Measurements from ENCODE around the gene CACNA1E.

CACNA1E gene

DNA sequence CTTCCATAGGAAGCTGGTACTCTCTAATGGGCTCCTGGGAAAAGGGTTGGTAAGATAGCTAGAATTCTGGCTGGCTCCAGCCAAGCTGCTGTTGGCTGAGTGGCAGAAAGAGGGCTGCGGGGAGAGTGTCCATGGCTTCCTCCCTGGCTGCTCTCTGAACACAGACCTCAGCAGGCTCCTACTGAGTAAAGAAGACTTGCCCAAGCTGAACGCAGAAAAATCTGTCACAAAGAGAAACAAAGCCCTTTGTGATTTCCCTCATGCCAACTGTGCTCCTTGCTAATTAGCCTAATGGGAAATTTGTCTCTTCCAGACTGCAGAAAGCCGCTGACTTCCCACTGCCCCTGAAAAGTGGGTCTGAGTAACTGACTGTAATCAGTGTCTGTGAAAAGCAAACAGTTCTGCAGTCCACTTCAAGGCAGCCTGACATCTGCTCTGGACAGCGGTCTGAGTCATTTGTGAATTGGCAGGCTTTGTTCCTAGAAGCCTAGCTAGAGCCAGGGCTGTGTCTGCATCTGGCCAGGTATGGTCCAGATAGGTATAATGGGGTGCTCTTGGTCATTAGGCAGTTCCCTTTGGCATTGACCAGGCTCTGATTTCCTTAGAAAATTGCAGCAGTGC, 295.4 kb downstream of the CACNA1E start:
- Histone ChIP-seq H3K4me1 (ENCODE audit: control insufficient read depth, low read depth, low read length) (peaks cover 8% of the 10 kb centered on the region), H3K4me3 (ENCODE audit: low read length) (no peak overlapping the region), H3K27ac (ENCODE audit: low read length) (no peak overlapping the region), H3K9ac (ENCODE audit: low read length) (no peak overlapping the region), H3K36me3 (ENCODE audit: control insufficient read depth, low read depth, low read length) (no peaks in the 10 kb centered on the region), H3K27me3 (ENCODE audit: control insufficient read depth, insufficient read depth, low read length) (no peaks in the 10 kb centered on the region), H3K9me3 (ENCODE audit: control insufficient read depth, low read depth, low read length) (no peaks in the 10 kb centered on the region)

DNA sequence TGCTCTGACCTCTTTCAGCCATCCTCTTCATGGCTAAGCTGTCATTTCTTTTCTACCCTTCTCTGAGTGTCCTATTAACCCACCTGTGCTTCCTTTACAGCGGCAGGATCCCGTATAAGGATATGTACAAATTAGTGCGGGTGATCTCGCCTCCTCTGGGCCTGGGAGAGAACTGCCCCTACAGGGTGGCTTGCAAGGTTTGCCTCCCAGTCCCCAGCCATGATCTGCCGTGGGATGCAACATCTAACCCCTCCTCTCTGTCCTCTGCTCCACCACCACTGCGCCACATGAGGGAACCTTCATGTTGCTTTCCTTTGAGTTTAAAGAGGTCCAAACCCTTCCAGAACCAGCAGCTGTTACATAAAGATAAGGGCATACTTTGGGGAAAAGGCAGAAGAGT, 296.0 kb downstream of the CACNA1E start:
- H3K9me3 ChIP-seq (ENCODE audit: control insufficient read depth, low read depth, low read length) = no peaks in the 10 kb centered on the region
- no peak overlapping the region for H3K4me3 ChIP-seq (ENCODE audit: low read length)
- no peaks in the 10 kb centered on the region for H3K36me3 ChIP-seq (ENCODE audit: control insufficient read depth, low read depth, low read length)
- no peaks in the 10 kb centered on the region for H3K27me3 ChIP-seq (ENCODE audit: control insufficient read depth, insufficient read depth, low read length)
- no peak overlapping the region for H3K9ac ChIP-seq (ENCODE audit: low read length)
- H3K27ac ChIP-seq (ENCODE audit: low read length) = no peak overlapping the region
- H3K4me1 ChIP-seq (ENCODE audit: control insufficient read depth, low read depth, low read length) = peaks cover 9% of the 10 kb centered on the region

DNA sequence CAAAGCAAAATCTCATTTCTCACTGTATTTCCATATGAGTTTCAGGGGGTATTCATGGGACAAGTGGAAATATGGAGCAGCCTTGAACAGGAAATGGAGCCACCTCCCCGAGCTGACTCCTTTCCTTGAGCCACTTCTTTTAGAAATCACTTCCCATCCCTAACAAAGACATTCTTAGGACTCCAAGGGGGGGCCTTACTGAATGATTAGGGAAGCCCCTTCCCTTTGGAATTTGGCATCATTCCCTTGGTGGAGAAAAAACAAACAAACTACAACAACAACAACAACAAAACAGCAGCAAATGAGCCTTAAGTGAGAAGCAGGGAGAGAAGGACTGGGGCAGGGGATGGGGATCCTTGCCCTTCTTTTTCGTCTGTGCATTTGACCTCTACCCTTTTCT, 299.9 kb downstream of the CACNA1E start:
- H3K9me3 ChIP-seq (ENCODE audit: control insufficient read depth, low read depth, low read length) = no peaks in the 10 kb centered on the region
- no peaks in the 10 kb centered on the region for H3K36me3 ChIP-seq (ENCODE audit: control insufficient read depth, low read depth, low read length)
- H3K4me3 ChIP-seq (ENCODE audit: low read length) = no peak overlapping the region
- no peak overlapping the region for H3K27ac ChIP-seq (ENCODE audit: low read length)
- no peaks in the 10 kb centered on the region for H3K27me3 ChIP-seq (ENCODE audit: control insufficient read depth, insufficient read depth, low read length)
- H3K9ac ChIP-seq (ENCODE audit: low read length) = no peak overlapping the region
- H3K4me1 ChIP-seq (ENCODE audit: control insufficient read depth, low read depth, low read length) = peaks cover 9% of the 10 kb centered on the region

- no peak overlapping the region for H3K4me3 ChIP-seq (ENCODE audit: low read length)
- no peaks in the 10 kb centered on the region for H3K36me3 ChIP-seq (ENCODE audit: control insufficient read depth, low read depth, low read length)
- peaks cover 9% of the 10 kb centered on the region for H3K4me1 ChIP-seq (ENCODE audit: control insufficient read depth, low read depth, low read length)
- no peak overlapping the region for H3K27ac ChIP-seq (ENCODE audit: low read length)
- no peaks in the 10 kb centered on the region for H3K27me3 ChIP-seq (ENCODE audit: control insufficient read depth, insufficient read depth, low read length)
- H3K9ac ChIP-seq (ENCODE audit: low read length) = no peak overlapping the region
- no peaks in the 10 kb centered on the region for H3K9me3 ChIP-seq (ENCODE audit: control insufficient read depth, low read depth, low read length)
Measured at GRCh38 chr1:181784039-181784683, 300.8 kb downstream of the CACNA1E start.

GRCh38 chr1:181789395-181789794, 306.1 kb downstream of the CACNA1E start:
- Histone ChIP-seq H3K27ac (ENCODE audit: low read length) (no peak overlapping the region), H3K36me3 (ENCODE audit: control insufficient read depth, low read depth, low read length) (no peaks in the 10 kb centered on the region), H3K4me1 (ENCODE audit: control insufficient read depth, low read depth, low read length) (no peaks in the 10 kb centered on the region), H3K27me3 (ENCODE audit: control insufficient read depth, insufficient read depth, low read length) (no peaks in the 10 kb centered on the region), H3K9ac (ENCODE audit: low read length) (no peak overlapping the region), H3K4me3 (ENCODE audit: low read length) (no peak overlapping the region), H3K9me3 (ENCODE audit: control insufficient read depth, low read depth, low read length) (no peaks in the 10 kb centered on the region)

GRCh38 chr1:181791721-181792120, 308.4 kb downstream of the CACNA1E start:
- no peaks in the 10 kb centered on the region for H3K27me3 ChIP-seq (ENCODE audit: control insufficient read depth, insufficient read depth, low read length)

GRCh38 chr1:181793831-181794230, 310.5 kb downstream of the CACNA1E start:
- H3K27me3 ChIP-seq (ENCODE audit: control insufficient read depth, insufficient read depth, low read length) = no peaks in the 10 kb centered on the region

More at GRCh38 chr1:181791721-181792120, 308.4 kb downstream of the CACNA1E start:
- Histone ChIP-seq H3K27ac (ENCODE audit: low read length) (no peak overlapping the region), H3K9ac (ENCODE audit: low read length) (no peak overlapping the region), H3K9me3 (ENCODE audit: control insufficient read depth, low read depth, low read length) (no peaks in the 10 kb centered on the region), H3K4me1 (ENCODE audit: control insufficient read depth, low read depth, low read length) (no peaks in the 10 kb centered on the region), H3K36me3 (ENCODE audit: control insufficient read depth, low read depth, low read length) (no peaks in the 10 kb centered on the region), H3K4me3 (ENCODE audit: low read length) (no peak overlapping the region)

DNA sequence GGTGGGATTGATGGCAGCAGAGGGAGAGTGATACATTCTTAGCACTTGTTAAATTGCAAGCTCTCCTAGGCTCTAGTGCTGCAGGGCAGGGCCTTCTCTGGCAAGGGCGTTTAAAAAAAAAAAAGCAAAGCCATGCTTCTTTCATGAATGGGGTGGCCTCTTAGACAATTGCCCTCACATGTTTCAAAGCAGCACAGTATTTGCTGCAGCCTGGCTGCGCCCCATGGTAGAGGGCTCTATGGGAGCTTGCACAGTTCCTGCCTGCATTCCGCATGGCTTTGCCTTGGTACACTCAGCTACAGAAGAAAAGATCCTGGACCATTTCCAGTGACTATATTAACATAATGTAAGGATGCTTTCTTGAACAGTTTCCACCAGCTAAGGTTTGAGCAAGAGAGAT, 311.0 kb downstream of the CACNA1E start:
- H3K27me3 ChIP-seq (ENCODE audit: control insufficient read depth, insufficient read depth, low read length) = no peaks in the 10 kb centered on the region
- H3K27ac ChIP-seq (ENCODE audit: low read length) = no peak overlapping the region
- no peak overlapping the region for H3K9ac ChIP-seq (ENCODE audit: low read length)
- H3K4me1 ChIP-seq (ENCODE audit: control insufficient read depth, low read depth, low read length) = no peaks in the 10 kb centered on the region
- H3K36me3 ChIP-seq (ENCODE audit: control insufficient read depth, low read depth, low read length) = no peaks in the 10 kb centered on the region
- H3K9me3 ChIP-seq (ENCODE audit: control insufficient read depth, low read depth, low read length) = no peaks in the 10 kb centered on the region
- no peak overlapping the region for H3K4me3 ChIP-seq (ENCODE audit: low read length)

More at GRCh38 chr1:181793831-181794230, 310.5 kb downstream of the CACNA1E start:
- H3K9me3 ChIP-seq (ENCODE audit: control insufficient read depth, low read depth, low read length) = no peaks in the 10 kb centered on the region
- H3K4me3 ChIP-seq (ENCODE audit: low read length) = no peak overlapping the region
- no peaks in the 10 kb centered on the region for H3K4me1 ChIP-seq (ENCODE audit: control insufficient read depth, low read depth, low read length)
- H3K9ac ChIP-seq (ENCODE audit: low read length) = no peak overlapping the region
- no peaks in the 10 kb centered on the region for H3K36me3 ChIP-seq (ENCODE audit: control insufficient read depth, low read depth, low read length)
- H3K27ac ChIP-seq (ENCODE audit: low read length) = no peak overlapping the region

DNA sequence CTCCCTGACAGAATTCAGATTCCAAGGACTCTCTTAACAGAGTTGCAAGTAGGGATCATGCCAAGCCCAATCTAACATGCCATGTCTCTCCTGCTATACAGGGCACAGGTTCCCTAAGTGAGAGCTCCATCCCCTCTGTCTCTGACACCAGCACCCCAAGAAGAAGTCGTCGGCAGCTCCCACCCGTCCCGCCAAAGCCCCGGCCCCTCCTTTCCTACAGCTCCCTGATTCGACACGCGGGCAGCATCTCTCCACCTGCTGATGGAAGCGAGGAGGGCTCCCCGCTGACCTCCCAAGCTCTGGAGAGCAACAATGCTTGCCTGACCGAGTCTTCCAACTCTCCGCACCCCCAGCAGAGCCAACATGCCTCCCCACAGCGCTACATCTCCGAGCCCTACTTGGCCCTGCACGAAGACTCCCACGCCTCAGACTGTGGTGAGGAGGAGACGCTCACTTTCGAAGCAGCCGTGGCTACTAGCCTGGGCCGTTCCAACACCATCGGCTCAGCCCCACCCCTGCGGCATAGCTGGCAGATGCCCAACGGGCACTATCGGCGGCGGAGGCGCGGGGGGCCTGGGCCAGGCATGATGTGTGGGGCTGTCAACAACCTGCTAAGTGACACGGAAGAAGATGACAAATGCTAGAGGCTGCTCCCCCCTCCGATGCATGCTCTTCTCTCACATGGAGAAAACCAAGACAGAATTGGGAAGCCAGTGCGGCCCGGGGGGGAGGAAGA, 315.0 kb downstream of the CACNA1E start:
- Histone ChIP-seq H3K4me1 (ENCODE audit: control insufficient read depth, low read depth, low read length) (no peaks in the 10 kb centered on the region), H3K27me3 (ENCODE audit: control insufficient read depth, insufficient read depth, low read length) (no peaks in the 10 kb centered on the region), H3K9ac (ENCODE audit: low read length) (no peak overlapping the region), H3K27ac (ENCODE audit: low read length) (no peak overlapping the region), H3K4me3 (ENCODE audit: low read length) (no peak overlapping the region), H3K36me3 (ENCODE audit: control insufficient read depth, low read depth, low read length) (no peaks in the 10 kb centered on the region), H3K9me3 (ENCODE audit: control insufficient read depth, low read depth, low read length) (no peaks in the 10 kb centered on the region)

GRCh38 chr1:181801617-181802016, 318.3 kb downstream of the CACNA1E start:
- Histone ChIP-seq H3K9me3 (ENCODE audit: control insufficient read depth, low read depth, low read length) (no peaks in the 10 kb centered on the region), H3K27me3 (ENCODE audit: control insufficient read depth, insufficient read depth, low read length) (no peaks in the 10 kb centered on the region), H3K27ac (ENCODE audit: low read length) (no peak overlapping the region), H3K4me1 (ENCODE audit: control insufficient read depth, low read depth, low read length) (peaks cover 1% of the 10 kb centered on the region), H3K4me3 (ENCODE audit: low read length) (no peak overlapping the region), H3K9ac (ENCODE audit: low read length) (no peak overlapping the region), H3K36me3 (ENCODE audit: control insufficient read depth, low read depth, low read length) (no peaks in the 10 kb centered on the region)

GRCh38 chr1:181802466-181802865, 319.1 kb downstream of the CACNA1E start:
- Histone ChIP-seq H3K36me3 (ENCODE audit: control insufficient read depth, low read depth, low read length) (no peaks in the 10 kb centered on the region), H3K27me3 (ENCODE audit: control insufficient read depth, insufficient read depth, low read length) (no peaks in the 10 kb centered on the region), H3K9ac (ENCODE audit: low read length) (no peak overlapping the region), H3K9me3 (ENCODE audit: control insufficient read depth, low read depth, low read length) (no peaks in the 10 kb centered on the region), H3K27ac (ENCODE audit: low read length) (no peak overlapping the region), H3K4me1 (ENCODE audit: control insufficient read depth, low read depth, low read length) (peaks cover 4% of the 10 kb centered on the region), H3K4me3 (ENCODE audit: low read length) (no peak overlapping the region)
